Measurements from ENCODE around the gene KIF17. TPM values are rescaled to one million over a fixed set of nuclear protein-coding genes. Genes with fewer than 3 reads are reported as not detected.

The KIF17 gene
- total and polyA plus RNA-seq, 4 donors, result 0.49 to 3.2 (median 2.6) TPM

GRCh38 chr1:20739225-20739624 lies 21.4 kb upstream of the KIF17 start:
- Histone ChIP-seq H3K9me3 (ENCODE audit: control insufficient read depth, low read length) (no peaks in the 10 kb centered on the region), H3K27me3 (ENCODE audit: control insufficient read depth in 1 of 2, insufficient read depth in 2 of 2, low read length in 1 of 2) (no peaks in the 10 kb centered on the region), H3K4me1 (ENCODE audit: control insufficient read depth in 1 of 2, insufficient read depth in 2 of 2, low read length in 2 of 2) (no peaks in the 10 kb centered on the region), H3K36me3 (ENCODE audit: control insufficient read depth in 1 of 2, insufficient read depth in 2 of 2, low read length in 1 of 2) (peaks cover 0 to 2% of the 10 kb centered on the region in 2 donors), H3K4me3 (ENCODE audit: low read length in 2 of 2) (no peak overlapping the region), H3K27ac (ENCODE audit: low read depth in 1 of 2, low read length in 2 of 2) (no peak overlapping the region)
- WGBS, 2 donors, result 39 to 43% methylated on average over 2 of the region's 2 CpGs
- no peak for ATAC-seq (ENCODE audit: low FRiP score)
- intact Hi-C loops (cut with DNase I), result no loop called here
- no peak for DNase-seq

GRCh38 chr1:20735581-20736111 lies 17.8 kb upstream of the KIF17 start:
- no peak for ATAC-seq (ENCODE audit: low FRiP score)
- intact Hi-C loops (cut with DNase I), result no loop called here
- Histone ChIP-seq H3K36me3 (ENCODE audit: control insufficient read depth in 1 of 2, insufficient read depth in 2 of 2, low read length in 1 of 2) (no peaks in the 10 kb centered on the region), H3K27me3 (ENCODE audit: control insufficient read depth in 1 of 2, insufficient read depth in 2 of 2, low read length in 1 of 2) (no peaks in the 10 kb centered on the region), H3K4me1 (ENCODE audit: control insufficient read depth in 1 of 2, insufficient read depth in 2 of 2, low read length in 2 of 2) (no peaks in the 10 kb centered on the region), H3K27ac (ENCODE audit: low read depth in 1 of 2, low read length in 2 of 2) (no peak overlapping the region), H3K9me3 (ENCODE audit: control insufficient read depth, low read length) (no peaks in the 10 kb centered on the region), H3K4me3 (ENCODE audit: low read length in 2 of 2) (no peak overlapping the region)
- peak in 1 of 2 donors; percentile 41 for DNase-seq
- 93% methylated on average over 7 of the region's 7 CpGs for WGBS, 2 donors

- H3K36me3 ChIP-seq (ENCODE audit: control insufficient read depth in 1 of 2, insufficient read depth in 2 of 2, low read length in 1 of 2), result no peaks in the 10 kb centered on the region
- no peak for DNase-seq
- H3K4me3 ChIP-seq (ENCODE audit: low read length in 2 of 2), result no peak overlapping the region
- H3K9me3 ChIP-seq (ENCODE audit: control insufficient read depth, low read length), result no peaks in the 10 kb centered on the region
- intact Hi-C loops (cut with DNase I), result loop anchor here in 1 of 2 donors (5.0 kb wide), 1 partner anchor 54 kb away; the partner anchor contains the start of gene HP1BP3
- 9 to 11% methylated on average over 7 of the region's 7 CpGs for WGBS, 2 donors
- no peaks in the 10 kb centered on the region for H3K27me3 ChIP-seq (ENCODE audit: control insufficient read depth in 1 of 2, insufficient read depth in 2 of 2, low read length in 1 of 2)
- H3K27ac ChIP-seq (ENCODE audit: low read depth in 1 of 2, low read length in 2 of 2), result peak overlapping the region in 1 of 2 donors; percentile 78
- H3K4me1 ChIP-seq (ENCODE audit: control insufficient read depth in 1 of 2, insufficient read depth in 2 of 2, low read length in 2 of 2), result no peaks in the 10 kb centered on the region
- no peak for ATAC-seq (ENCODE audit: low FRiP score)
Measured at GRCh38 chr1:20733360-20733975, 15.7 kb upstream of the KIF17 start.

GRCh38 chr1:20732588-20733359 lies 15.0 kb upstream of the KIF17 start, which contains the start of gene SH2D5:
Gene SH2D5, minus strand, starts transcription at chr1:20732703. Its CDS starts 4,659 bp downstream, at chr1:20728044.
- ATAC-seq (ENCODE audit: low FRiP score), result peak; percentile 83
- 0 to 1% methylated on average over 38 of the region's 38 CpGs for WGBS, 2 donors
- Histone ChIP-seq H3K36me3 (ENCODE audit: control insufficient read depth in 1 of 2, insufficient read depth in 2 of 2, low read length in 1 of 2) (no peaks in the 10 kb centered on the region), H3K4me3 (ENCODE audit: low read length in 2 of 2) (peak within 1 kb of the TSS; percentile 28 to 54), H3K27ac (ENCODE audit: low read depth in 1 of 2, low read length in 2 of 2) (peak within 1 kb of the TSS in 1 of 2 donors; percentile 78), H3K9me3 (ENCODE audit: control insufficient read depth, low read length) (no peaks in the 10 kb centered on the region), H3K27me3 (ENCODE audit: control insufficient read depth in 1 of 2, insufficient read depth in 2 of 2, low read length in 1 of 2) (no peaks in the 10 kb centered on the region), H3K4me1 (ENCODE audit: control insufficient read depth in 1 of 2, insufficient read depth in 2 of 2, low read length in 2 of 2) (no peaks in the 10 kb centered on the region)
- peak; percentile 82 to 89 for DNase-seq
- intact Hi-C loops (cut with DNase I), result loop anchor here in 1 of 2 donors (5.0 kb wide), 1 partner anchor 55 kb away; the partner anchor contains the start of gene HP1BP3

GRCh38 chr1:20732071-20732587 lies 14.3 kb upstream of the KIF17 start:
- peak; percentile 65 for ATAC-seq (ENCODE audit: low FRiP score)
- Histone ChIP-seq H3K9me3 (ENCODE audit: control insufficient read depth, low read length) (no peaks in the 10 kb centered on the region), H3K4me1 (ENCODE audit: control insufficient read depth in 1 of 2, insufficient read depth in 2 of 2, low read length in 2 of 2) (no peaks in the 10 kb centered on the region), H3K36me3 (ENCODE audit: control insufficient read depth in 1 of 2, insufficient read depth in 2 of 2, low read length in 1 of 2) (no peaks in the 10 kb centered on the region), H3K27me3 (ENCODE audit: control insufficient read depth in 1 of 2, insufficient read depth in 2 of 2, low read length in 1 of 2) (no peaks in the 10 kb centered on the region), H3K4me3 (ENCODE audit: low read length in 2 of 2) (peak overlapping the region; percentile 28 to 54), H3K27ac (ENCODE audit: low read depth in 1 of 2, low read length in 2 of 2) (no peak overlapping the region)
- peak in 1 of 2 donors; percentile 88 for DNase-seq
- 1% methylated on average over 50 to 55 of the region's 55 CpGs for WGBS, 2 donors
- intact Hi-C loops (cut with DNase I), result loop anchor here in 1 of 2 donors (5.0 kb wide), 1 partner anchor 55 kb away; the partner anchor contains the start of gene HP1BP3

- 14 to 21% methylated on average over 39 to 62 of the region's 62 CpGs for WGBS, 2 donors
- no peaks in the 10 kb centered on the region for H3K27me3 ChIP-seq (ENCODE audit: control insufficient read depth in 1 of 2, insufficient read depth in 2 of 2, low read length in 1 of 2)
- intact Hi-C loops (cut with DNase I), result loop anchor here in 1 of 2 donors (5.0 kb wide), 1 partner anchor 56 kb away; the partner anchor contains the start of gene HP1BP3
- no peaks in the 10 kb centered on the region for H3K36me3 ChIP-seq (ENCODE audit: control insufficient read depth in 1 of 2, insufficient read depth in 2 of 2, low read length in 1 of 2)
- ATAC-seq (ENCODE audit: low FRiP score) (no peak), DNase-seq (peak in 1 of 2 donors; percentile 73)
- no peak overlapping the region for H3K27ac ChIP-seq (ENCODE audit: low read depth in 1 of 2, low read length in 2 of 2)
- H3K4me3 ChIP-seq (ENCODE audit: low read length in 2 of 2), result peak overlapping the region; percentile 28 to 54
- H3K9me3 ChIP-seq (ENCODE audit: control insufficient read depth, low read length), result no peaks in the 10 kb centered on the region
- H3K4me1 ChIP-seq (ENCODE audit: control insufficient read depth in 1 of 2, insufficient read depth in 2 of 2, low read length in 2 of 2), result no peaks in the 10 kb centered on the region
Measured at GRCh38 chr1:20731057-20731991, 13.5 kb upstream of the KIF17 start.

- Histone ChIP-seq H3K4me3 (ENCODE audit: low read length in 2 of 2) (no peak overlapping the region), H3K4me1 (ENCODE audit: control insufficient read depth in 1 of 2, insufficient read depth in 2 of 2, low read length in 2 of 2) (no peaks in the 10 kb centered on the region), H3K27me3 (ENCODE audit: control insufficient read depth in 1 of 2, insufficient read depth in 2 of 2, low read length in 1 of 2) (no peaks in the 10 kb centered on the region), H3K27ac (ENCODE audit: low read depth in 1 of 2, low read length in 2 of 2) (no peak overlapping the region), H3K9me3 (ENCODE audit: control insufficient read depth, low read length) (no peaks in the 10 kb centered on the region), H3K36me3 (ENCODE audit: control insufficient read depth in 1 of 2, insufficient read depth in 2 of 2, low read length in 1 of 2) (no peaks in the 10 kb centered on the region)
- 57 to 65% methylated on average over 4 of the region's 4 CpGs for WGBS, 2 donors
- DNase-seq (peak in 1 of 2 donors; percentile 64), ATAC-seq (ENCODE audit: low FRiP score) (no peak)
- intact Hi-C loops (cut with DNase I), result loop anchor here in 1 of 2 donors (5.0 kb wide), 1 partner anchor 57 kb away; the partner anchor contains the start of gene HP1BP3
Measured at GRCh38 chr1:20730690-20731056, 12.9 kb upstream of the KIF17 start.
